KBM-7 (cell line): ENCODE results near the gene EBF3.

Experiments used
- DNase-seq: peaks from one replicate; pipeline ENCODE4 v3.0.0-alpha.2; 2015
- in situ Hi-C: fragments of 300-500 bp; cut with MboI; formaldehyde crosslinking; loops from 2 replicates; pipeline ENCODE4 v1.14.3; 2020; ENCODE audit warnings: low sequenced_read_pairs, low pct_unique_long_range_greater_than_20kb, mixed read lengths

The EBF3 gene

DNA sequence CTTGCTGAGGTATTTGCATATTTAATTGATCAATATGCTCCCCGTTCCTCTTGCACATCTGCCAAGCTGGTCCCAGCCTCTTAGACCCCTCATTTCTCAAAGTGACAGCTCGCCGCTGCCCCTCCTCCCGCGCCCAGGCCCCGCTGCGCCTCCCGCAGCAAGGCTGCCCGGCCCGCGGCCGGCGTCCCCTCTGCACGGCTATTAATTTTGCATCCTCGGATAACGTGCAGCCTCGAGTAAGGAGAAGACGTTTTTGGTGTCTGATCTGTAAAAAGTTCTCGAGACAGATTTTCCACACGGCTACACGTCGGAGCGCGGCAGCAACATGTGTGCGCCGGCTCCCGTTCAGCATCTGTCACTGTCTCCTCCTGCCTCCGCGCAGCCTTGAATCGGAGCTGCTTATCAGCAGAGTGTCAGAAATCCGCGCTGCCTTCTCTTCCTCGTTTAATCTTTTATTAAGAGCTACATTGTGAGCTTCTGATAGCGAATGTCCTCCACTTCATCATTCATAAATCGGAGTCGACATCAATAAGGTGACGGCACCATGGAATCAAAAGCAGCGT is 65.3 kb downstream of the EBF3 start:
- no peak for DNase-seq
- in situ Hi-C loops, result no loop called here

DNA sequence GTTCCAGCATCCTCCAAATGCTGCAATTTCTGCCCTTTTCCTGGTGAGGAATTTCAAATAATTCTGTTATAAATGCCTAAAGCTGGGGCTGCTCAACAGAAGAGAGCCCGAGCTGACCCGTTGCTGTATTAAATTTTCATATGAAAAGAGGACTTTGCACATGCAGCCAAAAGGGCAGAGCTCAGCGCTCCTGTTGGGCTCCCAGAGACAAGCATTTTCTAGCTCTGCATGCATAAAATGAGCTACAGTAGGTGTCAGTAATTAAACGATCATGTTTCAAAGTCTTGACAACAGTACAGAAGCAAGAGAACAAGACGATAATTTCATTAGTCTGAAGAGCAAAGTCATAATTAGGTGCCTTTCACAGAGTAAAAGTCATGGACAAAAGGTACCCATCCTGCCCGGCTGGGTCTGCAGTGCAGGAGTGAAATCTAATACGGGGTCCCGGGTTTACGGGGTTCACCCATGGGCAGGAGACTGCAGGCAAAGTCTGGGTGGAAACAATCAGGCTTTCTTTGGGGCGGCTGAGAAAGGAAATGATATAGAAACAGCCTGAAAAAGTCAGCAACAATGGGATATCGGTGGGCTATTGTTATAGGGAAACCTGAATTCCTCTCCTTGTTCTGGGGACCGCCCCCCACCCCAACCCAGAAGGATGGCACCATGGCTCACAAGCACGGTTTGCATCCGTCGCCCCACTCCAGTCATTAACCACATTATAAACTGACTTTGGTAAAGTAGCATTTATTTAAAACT is 66.0 kb downstream of the EBF3 start:
- DNase-seq, result no peak
- in situ Hi-C loops, result no loop called here

DNA sequence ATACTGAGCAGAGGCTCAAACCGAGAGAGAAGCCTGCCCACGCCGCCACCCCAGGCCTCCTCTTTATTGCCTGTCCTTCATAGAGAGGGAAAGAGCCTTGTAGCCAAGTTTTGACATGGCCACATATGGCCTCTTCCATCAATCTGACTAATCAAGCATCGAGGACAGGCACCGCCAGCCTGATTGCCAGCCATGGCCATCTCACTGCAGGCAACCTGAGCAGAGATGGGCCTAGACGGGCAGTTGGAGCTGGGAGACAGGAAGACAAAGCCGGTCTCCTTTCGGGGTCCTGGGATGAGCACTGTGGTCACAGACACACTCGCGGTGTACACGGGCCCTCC is 67.2 kb downstream of the EBF3 start:
- DNase-seq, result no peak
- in situ Hi-C loops, result no loop called here

DNA sequence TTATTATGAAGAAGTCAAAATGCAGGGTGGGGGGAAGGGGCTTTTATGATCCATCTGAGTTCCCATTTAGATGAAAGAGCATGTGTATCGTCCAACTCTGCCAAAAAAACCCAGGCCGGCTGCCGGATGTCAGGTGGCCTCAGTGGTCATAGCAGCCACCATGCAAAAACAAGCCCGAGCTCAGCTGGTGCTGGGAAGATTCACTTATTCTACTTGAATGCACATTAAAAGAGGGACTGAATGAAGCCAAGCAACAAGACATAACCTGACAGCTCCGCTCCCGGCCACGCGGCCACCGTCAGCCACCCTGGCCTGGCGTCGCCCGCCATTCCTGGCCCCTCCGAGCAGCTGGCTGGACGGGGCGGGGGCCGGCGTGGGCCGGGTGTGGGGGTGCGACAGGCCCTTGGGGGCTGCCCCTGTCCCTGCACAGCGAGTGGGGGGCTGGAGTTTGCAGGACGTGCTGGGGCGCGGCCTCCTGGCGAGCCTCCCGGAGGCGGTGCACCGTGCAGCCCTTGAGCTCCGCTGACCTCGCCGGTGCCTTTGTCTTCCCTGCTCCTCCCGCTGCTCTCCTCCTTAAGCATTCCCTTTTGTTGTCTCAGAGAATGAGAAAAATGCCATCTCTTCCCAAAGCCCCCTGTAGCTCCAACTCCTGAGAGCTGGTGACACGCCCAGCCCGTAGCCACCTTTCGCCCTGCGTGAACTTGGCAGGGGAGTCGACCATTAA is 67.8 kb downstream of the EBF3 start:
- no peak for DNase-seq
- in situ Hi-C loops, result no loop called here

DNA sequence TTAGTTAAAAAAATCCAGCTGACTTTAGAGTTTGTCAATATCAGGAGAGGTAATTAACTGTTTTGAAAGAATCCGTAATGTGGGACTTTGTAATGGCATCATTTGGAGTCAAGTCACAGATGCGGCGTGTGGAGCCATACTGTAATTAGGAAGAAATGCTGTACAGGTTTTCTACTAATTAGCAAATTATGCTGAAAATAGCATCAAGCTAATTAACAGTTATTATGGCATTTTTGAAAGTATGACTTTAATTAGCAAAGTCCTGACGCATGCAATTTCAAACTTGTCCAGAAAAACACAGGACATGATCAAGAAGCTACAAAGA is 68.3 kb downstream of the EBF3 start:
- in situ Hi-C loops, result no loop called here
- DNase-seq, result no peak

DNA sequence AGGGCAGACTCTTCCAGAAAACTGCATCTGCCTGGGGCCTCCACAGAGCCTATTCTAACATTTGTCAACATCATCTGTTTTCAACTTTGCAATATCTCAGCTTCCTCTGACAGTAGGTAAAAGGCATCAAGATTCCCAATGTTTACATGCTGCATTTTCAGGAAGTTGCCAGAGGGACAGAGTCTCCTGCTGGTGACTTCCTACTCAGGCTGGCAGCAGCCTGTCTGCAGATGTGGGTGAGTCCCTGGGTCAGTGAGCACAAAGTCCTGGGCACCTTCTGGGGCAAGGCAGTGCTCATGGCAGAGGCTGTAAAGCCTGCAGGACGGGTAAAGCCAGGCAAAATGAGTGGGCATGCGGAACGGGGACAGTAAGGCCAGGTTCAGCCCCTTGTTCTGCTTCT is 69.4 kb downstream of the EBF3 start:
- DNase-seq, result no peak
- in situ Hi-C loops, result no loop called here

DNA sequence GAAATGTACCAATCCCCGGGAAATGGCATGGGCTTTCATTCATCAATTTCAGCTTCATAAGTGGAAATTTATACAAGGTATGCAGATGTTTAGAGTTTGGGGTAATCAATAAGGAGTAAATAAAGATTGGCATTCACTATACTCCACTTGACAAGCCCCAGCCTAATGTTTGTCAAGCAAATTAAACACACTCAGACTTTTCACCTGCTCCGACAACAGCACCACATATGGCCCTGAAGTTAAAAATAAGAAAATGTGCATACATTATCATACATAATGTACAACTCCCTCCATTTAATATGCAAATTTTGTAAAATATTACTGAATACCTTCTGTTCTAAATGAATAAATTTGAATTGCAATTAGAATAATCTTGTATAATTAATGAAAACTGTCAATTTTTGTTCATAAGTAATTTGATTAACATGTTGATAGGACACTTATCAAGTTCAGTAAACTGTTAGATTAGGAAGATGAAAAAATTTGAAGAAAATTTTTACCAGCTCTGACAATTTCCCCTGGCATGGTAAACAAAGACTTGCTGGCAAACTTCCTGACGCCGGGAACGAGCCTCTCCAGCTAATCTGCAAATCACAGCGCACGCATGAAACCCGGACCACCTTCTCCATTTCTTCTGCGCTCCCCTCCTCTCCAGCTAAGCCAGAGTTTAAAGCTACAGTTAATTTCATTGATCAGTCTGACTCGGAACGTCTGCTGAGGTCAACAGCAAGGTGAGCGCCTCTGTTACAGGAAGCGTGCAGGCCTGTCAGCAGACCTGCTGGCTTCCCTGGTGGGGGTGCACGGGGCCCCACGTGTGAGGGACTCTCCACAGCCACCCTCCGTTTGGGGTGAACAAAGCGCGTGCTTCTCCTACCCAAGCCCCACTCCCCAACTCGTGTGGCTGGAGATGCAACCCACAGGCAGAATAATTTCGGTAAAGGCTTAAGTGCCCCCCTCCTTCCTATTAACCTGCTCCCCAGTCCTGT is 70.7 kb downstream of the EBF3 start:
- in situ Hi-C loops, result no loop called here

DNA sequence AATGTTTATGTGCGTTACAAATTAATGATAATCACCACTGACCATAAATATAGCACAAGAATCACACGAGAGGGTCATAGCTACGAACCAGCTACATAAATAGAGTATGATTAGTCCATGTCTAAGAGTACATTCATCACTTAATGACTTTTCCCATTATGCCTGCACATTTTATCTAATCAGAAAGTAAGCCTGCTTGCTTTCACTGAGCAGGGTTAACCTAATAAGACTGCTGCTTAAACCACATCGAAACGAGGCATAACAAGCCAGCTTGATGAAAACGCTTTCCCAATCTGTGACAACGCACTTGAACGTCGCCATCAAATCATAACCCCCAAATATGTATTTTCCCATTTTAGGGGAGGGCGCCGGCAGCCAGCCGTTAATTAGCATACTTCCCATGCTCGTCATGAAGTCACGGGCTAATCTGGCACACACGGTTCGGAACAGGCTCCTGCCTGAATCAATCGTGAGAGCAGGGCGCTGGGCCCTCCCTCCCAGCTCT is 71.5 kb downstream of the EBF3 start:
- in situ Hi-C loops, result no loop called here
- no peak for DNase-seq

More for the DNA sequence above, 70.7 kb downstream of the EBF3 start:
- DNase-seq, result no peak

DNA sequence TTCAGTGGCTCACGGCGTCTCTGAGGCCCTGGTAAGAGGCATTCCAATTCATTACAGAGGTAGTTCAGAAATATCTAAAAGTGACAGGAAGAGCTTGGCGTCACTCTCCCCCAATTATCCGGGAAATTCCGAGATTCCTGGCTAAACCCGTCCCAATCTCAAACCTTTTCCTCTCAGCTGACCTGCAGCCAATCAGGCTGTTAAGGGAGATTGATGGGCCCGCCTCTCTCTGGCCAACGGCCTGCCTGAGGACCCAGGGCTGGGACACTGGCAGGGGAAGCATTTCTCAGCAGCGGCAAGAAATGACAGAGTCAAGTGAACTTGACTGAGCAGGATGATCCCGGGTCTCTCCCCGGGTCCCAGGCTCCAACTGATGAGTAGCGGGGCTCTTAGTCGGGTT is 72.3 kb downstream of the EBF3 start:
- in situ Hi-C loops, result no loop called here
- no peak for DNase-seq

DNA sequence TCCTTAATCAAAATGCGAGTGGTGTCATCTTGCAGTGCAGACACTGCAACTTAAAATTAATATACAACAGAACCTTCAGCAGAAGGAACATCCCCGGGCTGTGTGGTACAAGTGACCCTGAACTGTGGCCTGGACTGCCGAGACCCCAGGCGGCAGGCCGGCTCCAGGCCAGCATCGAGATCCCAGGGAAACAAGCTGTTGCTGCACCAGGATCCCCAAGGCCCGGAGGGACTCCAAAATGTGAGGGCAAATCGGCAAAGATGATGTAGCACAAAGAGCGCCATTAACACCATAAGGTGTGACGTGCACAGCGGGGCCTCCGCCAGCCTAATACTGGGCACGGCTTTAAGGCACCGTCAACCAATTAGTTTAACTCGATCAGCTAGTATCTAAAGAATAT is 73.9 kb downstream of the EBF3 start:
- DNase-seq, result no peak
- in situ Hi-C loops, result no loop called here

DNA sequence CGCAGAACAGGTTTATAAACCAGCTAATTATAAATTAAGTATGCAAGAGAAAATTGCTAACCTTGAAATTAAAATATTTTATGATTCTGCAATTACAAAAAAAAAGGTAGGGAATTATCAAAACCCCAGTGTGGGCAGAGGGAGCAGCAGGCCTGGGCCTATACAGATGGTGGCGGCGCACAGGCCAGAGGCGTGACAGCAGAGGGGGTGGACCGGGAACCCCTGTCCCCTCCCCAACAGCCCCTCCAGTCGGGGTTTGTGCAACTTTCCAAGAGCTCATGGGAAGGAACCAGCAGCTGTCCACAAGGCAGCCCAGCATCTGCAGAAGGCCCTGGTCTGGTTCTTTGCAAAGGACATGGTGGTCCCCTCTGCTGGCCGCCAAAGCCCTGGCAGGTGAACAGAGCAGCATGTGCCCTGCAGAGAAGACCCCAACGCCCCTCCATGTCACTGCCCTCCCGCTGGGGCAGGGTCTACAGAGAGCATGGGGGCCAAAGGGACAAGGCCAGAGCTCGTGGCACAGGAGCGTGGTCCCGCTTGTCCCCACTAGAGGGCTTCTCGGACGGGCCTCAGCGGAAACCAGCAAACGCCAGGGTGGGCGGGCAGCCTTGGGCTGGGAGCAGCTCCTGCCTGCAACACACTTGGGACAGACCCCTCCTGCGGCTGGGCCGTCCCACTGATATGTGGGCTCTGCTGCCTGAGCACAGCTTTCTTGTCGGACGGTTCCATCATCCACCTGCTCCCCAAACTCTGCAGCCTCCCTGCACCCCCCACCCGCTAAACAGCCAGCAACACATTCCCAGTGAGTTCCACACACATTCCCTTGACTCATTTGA is 75.1 kb downstream of the EBF3 start:
- in situ Hi-C loops, result no loop called here
- peak; percentile 19 for DNase-seq

DNA sequence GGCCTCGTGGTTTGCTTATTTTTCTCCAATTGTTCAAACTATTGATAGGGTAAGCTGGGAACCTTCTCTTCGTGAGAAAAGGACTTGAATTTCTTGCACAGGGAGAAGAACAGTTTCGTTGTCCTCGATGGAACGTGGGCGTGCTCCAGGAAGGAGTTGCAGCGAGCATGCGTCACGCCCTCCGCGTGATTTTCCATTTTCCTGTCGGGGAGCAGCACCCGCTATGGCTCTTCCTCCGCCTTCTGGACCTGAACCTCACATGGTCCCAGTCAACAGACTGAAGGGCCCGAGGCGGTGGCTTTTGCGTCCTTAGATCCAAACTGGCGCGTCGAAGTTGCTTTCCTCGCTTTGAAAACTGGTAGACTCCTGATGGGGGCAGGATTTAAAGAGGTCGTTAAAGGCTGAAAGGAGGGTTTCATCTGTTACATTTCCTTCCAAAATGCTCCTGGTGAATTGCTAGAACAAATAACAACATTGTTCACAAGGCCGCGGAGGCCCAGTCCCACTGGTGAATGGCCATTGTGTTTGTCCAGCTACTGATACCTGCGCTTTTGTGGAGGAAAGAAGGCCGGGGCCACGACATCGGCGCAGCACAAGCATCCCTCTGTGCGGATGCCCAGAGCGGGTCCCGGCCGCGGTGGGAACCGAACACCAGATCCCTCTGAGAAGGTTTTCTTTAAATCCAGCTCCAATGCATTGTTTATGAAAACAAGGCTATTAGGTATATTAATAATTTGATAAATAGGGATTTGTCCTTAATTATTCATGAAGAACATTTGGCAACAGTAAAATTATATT is 75.9 kb downstream of the EBF3 start:
- no peak for DNase-seq
- in situ Hi-C loops, result no loop called here

DNA sequence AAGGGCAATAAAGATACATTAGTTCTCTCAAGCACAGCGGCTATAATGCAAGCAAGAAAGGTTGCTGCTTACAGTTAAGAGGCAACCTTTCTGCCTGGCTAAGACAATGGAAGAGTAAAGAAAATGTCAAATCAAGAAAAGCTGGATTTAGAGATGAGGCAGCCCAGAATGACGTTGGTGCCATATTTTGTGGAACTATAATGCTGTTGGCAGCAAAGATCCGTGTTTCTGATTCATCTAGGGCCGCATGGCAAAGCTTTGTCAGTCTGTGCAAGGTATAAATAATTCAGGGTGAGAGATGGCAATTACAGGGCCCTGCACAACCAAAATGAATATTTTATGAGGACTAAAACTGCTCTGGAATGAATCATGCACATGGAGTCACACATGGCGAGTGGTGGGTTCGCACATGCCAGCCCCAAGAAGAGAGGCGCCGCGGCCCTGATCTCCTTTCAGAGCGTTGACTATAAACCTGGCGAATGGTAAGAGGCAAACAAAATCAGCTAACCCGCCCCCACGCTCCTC is 76.6 kb downstream of the EBF3 start:
- no peak for DNase-seq
- in situ Hi-C loops, result no loop called here

DNA sequence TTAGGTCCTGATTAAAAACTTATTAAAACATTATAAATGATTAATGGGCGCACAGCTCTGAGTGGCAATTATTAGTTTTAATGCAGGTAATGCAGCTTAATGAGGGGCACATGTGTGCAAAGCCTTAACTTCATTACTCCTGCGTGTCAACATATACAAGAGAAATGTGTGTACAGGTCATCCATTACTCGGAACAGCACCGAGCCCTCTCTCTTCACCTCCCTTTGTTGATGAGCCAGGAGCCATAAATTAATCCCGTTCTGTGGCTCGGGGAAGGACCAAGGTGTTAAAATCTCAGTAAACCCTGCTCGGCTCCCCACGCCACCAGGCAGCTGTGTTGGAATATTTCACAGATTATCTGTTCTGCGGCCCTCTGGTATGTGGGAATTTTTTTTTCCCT is 77.8 kb downstream of the EBF3 start:
- in situ Hi-C loops, result no loop called here

DNA sequence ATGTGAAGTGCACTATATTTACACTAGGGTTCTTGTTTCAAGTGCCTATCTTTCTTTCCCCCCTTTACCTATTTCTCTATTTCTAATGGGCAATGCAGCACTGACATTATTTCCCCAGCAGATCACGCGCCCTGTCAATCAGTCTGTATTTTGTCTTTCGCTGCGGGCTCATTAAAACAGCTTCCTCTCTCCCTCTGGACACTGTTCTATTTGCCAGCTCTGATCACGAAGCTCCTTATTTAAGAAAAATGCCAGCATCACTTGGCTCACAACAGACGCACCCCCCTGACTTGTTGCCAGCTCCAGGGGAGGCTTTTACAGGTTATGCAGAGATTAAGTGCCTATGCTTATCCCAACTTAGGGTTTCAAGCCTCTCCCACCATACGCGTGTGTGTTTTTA is 78.5 kb downstream of the EBF3 start:
- in situ Hi-C loops, result no loop called here
- no peak for DNase-seq

More for the DNA sequence above, 77.8 kb downstream of the EBF3 start:
- DNase-seq, result no peak

DNA sequence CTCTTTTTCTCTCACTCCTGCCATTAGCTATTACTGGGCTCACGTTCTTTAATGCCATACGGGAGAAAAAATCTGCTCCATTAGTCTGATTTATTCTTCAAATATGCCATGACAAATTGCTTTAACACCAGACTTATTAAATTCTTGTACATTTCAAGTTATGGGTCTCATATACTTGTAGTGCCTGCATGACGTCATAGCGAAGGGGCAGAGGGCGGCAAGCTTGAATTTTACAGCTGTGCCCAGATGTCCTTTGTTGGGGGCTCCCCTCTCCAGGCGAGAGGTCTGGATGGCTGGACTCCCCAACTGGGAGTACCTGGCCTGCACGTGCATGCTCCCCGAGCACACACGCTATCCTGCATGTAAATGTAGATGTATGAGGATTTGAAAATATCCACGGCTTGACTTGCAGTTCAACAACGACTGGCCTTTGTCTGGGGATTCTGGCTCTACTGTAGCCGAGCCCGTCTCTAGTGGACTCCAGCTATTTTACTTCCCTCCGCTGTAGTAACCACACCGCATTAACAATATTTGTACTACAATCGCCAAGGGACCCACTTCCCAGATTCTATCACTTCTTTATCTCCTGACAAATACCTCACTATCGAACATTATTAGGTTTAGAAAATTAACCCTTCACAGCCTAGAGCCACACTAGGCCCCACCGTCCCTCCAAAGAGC is 79.5 kb downstream of the EBF3 start:
- no peak for DNase-seq
- in situ Hi-C loops, result no loop called here
